HG02588 (cell line): Measurements from ENCODE around the gene MGA.

Experiments
- ATAC-seq: cut with Tn5 transposase; IDR thresholded peaks from one replicate; pipeline ENCODE4 v1.9.1; 2021; ENCODE audit warnings: mild to moderate bottlenecking, moderate library complexity; ENCODE audit not compliant: unreplicated experiment

MGA gene

DNA sequence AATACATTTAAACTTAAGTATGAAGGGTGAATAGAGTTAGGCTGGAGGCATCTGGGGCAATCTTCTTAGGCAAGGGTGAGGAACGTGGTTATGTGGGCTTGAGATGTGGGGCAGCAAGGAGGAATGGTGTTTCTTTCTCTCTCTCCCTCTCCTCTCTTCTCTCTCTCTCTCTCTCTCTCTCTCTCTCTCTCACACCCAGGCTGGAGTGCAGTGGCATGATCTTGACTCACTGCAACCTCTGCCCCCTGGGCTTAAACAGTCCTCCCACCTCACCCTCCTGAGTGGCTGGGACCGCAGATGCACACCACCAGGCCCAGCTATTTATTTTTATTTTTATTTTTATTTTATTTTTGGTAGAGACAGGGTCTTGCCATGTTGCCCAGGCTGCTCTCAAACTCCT, 4.0 kb upstream of the MGA start:
- ATAC-seq, result no peak

DNA sequence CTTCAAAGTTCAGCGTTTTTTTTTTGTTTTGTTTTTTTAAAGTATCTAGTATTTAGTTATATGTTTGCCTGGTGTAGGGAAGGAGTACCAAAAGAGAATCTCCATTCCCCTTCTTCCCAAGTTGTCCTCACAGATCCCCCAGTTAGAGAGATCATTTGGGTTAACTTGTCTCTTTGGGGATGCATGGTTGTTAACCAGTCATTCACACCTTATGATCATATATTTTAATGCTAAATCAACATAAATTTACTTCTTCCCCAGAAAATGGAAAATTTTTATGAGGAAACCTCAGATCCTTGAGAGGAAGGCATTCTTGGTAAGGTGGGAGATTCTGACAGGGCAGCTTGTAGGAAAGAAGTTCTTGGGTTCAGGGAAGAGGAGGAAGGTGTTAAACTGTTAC, 1.5 kb upstream of the MGA start:
- no peak for ATAC-seq

DNA sequence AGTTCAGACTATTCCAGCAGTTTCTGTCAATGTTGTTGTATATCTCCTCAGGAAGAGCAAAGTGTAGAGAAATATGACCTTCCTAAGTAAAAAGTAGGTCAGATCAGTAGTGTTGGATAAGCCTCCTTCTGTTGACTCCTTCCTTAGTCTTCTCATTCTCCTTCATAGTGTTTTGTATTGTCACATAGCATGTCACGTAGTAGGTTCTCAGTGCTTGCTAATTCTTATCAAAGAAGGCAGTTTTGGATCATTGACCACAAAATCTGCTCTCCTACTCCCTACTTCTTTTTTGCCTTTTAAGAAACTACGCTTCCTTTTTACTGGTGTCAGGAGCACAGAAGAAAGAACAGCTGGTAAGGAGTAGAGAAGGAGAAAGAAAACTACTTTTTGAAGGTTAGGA, 1.0 kb upstream of the MGA start:
- no peak for ATAC-seq

DNA sequence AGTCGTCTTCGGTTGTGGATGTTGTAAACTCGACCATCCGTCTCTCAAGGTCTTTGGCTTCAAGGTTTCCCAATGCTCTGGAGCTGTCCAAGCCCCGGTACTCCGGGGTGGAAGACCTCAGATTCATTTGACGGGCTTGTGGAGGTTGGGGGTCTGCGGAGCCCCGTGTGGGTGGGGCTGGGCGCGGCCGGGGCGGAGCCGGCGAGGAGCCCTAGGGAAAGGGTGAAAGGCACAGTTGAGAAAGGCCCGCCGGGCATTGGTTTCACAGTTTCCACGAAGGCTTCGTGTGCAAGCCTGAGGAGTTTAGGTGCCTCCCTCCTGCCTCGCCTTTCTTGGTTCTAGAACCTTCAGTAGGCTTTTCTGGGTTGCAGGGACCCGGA, 360 bp upstream of the MGA start:
- ATAC-seq, result no peak

DNA sequence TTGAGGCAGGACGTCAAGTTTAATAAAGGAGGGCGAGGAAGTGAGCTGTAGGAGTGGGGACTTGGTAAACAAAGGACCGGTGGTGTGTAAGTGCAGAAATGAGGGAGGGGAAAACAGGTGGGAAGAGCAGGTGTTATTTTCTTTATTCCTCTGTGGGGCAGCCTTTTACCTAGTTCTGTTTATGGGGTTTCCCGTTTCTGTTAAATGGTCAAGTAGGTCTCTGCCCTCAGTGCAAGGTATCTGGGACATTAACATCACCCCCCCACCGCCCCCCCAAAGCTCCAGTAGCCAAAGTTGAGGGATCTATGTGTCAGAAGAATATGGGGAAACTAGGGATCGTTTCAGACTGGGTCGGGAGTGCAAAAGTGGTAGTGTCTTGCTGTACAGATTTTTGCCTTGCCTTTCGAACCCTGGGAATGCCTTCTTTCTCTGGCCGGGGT, 893 bp downstream of the MGA start:
- ATAC-seq, result no peak

DNA sequence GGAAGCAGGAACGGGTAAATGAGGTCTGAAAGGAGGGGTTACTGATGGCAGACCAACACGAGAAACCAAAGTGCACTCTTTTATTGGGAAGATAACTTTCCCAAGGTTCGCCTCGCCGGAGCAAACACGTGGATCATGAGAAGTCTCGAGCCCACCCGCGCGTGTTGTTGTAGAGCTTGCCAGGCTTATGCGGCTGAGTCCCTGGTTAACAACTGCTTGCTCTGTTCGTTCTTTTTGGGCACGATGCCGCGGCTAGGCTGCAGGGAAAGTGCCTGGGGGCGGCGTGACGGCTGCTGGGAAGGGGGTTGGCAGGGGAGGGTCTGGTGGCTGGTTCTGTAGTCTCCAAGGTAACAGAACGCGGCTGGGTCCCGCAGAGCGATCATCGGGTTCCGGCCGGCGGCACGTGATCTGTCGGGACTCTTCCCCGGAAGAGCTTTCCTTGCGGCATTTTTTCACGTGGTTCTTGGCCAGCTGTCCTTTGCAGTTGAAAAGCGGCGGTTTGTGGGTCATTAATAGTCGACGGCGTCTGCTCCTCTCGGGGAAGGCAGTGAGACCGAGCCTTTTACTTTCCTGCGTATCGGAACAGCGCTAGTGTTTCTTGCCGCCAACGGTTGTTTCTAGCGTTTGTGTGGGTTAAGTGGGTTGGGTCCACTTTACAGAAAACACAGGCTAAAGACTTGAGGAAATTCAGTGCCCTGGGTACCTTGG, 1.5 kb downstream of the MGA start:
- peak; percentile 30 for ATAC-seq

DNA sequence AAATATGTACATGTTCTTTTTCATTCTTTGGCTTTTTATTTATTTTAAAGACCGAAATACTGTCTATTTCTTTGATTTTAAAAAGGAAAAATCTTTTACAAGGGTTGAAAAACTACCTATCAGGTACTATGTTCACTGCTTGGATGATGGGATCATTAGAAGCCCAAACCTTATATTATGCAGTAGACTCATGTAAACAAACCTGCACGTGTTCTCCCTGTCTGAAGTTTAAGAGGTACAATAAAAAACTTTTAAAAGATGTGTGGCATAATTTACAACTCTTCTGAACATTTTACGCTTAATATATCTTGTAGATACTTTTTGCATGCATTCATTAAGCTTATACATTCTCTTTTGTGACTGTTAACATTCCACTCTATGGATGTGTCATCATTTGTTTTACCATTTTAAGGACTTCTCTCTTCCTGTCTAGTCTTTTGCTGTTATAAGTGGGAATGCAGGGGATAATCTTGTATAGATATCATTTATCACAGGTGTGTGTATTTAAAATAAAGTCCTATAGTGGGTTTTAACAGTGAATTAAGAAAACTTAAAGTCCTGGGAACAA, 6.2 kb downstream of the MGA start:
- no peak for ATAC-seq

DNA sequence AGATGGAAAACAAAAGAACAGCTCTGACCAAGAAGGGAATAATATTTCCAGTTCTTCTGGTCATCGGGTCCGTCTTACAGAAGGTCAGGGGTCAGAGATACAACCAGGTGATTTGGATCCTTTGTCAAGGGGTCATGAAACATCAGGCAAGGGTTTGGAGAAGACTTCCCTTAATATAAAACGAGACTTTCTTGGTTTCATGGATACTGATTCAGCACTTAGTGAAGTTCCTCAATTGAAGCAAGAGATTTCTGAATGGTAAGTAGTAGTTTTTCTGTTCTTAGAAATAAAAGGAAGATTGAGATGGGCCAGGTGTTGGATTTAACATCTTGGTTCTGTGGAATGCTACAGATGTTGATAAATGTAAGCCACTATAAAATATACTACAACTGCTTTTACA, 9.5 kb downstream of the MGA start:
- no peak for ATAC-seq

DNA sequence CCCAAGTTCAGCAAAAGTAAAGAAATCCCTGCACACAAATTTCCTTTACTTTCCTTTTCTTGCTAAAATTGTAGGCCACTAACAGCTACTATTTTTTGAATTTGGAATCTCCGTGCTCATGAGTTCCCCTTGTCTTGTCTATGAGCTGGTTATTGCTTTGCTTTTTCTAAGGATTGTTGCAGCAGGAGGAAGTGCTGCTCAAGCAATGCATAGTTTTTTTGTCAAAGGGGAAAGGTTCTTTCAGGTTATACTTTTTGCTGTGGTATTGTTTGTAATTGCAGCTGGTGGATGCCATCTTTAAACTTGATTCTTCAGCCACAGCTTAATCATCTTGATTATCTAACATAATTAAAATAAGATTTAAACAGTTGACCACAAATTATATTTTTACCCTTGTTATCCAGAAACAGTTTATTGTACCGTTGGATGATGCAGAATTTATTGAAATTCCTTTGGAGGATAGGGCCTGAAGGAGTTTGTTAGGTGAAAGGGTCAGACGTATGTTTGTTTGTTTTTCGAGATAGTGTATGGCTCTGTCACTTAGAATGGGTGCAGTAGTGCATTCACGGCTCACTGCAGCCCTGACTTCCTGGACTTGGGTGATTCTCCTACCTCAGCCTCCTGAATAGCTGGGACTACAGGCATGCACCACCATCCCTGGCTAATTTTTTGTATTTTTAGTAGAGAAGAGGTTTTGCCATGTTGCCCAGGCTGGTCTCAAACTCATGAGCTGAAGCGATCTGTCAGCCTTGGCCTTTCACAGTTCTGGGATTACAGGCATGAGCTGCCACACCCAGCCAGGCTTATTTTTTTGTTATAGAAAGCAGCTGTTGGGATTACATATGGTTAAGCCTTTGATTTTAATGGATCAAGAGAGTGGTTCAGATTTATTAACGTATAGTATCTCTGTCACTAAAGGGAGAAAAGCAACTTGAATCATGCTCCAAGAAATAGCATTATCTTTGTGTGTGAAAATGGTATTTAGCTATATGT, 11.7 kb downstream of the MGA start:
- no peak for ATAC-seq

DNA sequence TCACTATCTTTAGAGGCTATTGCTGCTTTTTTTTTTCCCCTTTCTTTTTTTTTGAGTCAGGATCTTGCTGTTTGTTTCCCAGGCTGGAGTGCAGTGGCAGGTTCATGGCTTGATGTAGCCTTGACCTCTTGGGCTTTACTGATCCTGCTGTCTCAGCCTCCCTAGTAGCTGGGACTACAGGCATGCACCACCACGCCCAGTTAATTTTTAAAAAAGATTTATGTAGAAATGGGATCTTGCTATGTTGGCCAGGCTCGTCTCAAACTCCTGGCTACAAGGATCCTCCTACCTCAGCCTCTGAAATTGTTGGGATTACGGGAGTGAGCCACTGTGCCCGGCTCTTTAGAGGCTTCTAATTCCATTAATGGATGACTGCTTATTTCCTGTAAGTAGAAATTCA, 15.1 kb downstream of the MGA start:
- no peak for ATAC-seq

DNA sequence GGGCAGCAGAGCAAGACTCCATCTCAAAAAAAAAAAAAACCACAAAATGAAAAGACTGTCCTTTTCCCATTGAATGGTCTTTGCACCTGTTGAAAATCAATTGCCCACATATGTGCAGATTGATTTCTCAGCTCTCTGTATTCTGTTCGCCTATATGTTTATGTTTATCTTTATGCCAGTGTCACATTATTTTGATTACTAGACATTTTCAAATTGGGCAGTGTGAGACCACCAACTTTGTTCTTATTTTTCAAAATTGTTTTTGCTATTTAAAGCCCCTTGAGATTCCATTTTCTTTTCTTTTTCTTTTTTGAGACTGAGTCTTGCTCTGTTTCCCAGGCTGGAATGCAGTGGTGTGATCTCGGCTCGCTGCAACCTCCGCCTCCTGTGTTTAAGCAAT, 18.5 kb downstream of the MGA start:
- ATAC-seq, result no peak

DNA sequence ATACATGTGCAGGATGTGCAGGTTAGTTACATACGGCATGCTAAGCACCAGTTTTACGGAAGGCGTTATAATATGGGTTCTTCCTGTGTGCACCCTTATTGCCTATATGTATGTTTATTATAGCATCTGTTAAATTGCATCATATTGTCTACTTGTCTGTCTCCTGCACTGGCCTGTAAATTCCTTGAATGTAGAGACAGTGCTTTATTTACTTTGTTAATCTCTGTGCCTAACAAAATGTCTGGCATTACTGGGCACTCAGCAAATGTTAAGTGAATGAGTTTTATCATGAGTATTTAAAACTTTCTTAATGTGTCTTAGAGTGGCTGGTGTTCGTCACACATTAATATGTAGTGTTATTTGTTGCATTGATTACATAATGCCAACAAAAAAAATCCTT, 23.8 kb downstream of the MGA start:
- ATAC-seq, result no peak

DNA sequence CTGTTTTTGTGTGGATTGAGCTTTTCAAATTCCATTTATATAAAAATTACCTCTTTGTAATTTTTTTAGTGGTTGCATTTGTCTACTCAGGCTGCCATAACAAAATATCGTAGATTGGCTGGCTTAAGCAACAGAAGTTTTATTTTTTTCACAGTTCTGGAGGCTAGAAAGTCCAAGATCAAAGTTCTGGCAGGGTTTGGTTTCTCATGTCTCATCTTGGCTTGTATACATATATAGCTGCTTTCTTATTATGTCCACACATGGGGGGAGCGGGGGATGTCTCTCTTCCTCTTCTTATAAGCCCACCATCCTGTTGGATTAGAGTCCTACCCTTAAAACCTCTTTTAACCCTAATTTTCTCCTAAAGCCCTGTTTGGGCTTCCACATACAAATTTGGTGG, 28.5 kb downstream of the MGA start:
- no peak for ATAC-seq

DNA sequence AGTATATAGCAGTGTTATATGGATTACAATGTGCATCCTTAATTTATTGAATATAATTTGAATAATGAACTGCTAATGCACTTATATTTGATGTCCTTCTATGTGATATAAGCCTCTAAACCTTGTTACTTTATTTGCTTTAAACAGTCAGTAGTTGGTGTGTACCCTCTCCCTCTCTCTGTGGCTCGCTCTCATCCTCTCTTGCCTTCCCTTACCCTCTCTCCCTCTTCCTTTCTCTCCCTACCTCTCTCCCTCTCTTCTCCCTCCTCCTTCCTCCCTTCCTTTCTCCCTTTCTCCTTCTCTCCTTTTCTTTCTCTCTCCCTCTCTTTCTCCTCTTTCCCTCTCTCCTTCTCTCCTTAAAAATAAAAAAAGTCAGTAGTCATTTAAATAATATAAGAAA, 28.9 kb downstream of the MGA start:
- no peak for ATAC-seq

DNA sequence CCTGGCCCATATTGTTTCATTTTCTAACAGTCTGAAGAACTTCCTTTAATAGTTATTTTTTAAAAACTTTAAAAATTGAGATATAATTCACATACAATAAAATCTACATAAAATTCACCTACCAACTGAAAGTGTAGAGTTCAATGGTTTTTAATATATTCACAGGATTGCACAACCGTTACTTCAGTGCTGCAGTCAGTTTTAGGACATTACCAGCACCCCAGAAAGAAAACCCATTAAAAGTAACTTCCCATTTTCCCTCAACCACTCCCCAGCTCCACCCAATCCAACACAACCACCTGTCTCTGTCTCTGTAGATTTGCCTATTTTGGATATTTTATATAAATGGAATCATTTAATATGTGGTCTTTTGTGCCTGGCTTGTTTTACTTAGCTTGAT, 29.6 kb downstream of the MGA start:
- no peak for ATAC-seq

DNA sequence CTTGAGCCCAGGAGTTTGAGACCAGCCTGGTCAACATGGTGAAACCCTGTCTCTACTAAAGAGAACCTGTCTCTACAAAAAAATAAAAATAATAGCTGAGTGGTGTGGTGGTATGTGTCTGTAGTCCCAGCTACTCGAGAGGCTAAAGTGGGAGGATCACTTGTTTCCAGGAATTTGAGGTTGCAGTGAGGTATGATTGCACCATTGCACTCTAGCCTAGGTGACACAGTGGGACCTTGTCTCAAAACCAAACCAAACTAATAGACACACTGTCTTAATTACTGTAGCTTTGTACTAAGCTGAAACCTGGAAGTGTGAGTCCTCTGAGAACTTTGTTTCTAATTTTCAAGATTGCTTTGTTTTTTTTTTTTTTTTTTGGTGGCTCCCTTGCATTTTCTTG, 30.4 kb downstream of the MGA start:
- ATAC-seq, result no peak

DNA sequence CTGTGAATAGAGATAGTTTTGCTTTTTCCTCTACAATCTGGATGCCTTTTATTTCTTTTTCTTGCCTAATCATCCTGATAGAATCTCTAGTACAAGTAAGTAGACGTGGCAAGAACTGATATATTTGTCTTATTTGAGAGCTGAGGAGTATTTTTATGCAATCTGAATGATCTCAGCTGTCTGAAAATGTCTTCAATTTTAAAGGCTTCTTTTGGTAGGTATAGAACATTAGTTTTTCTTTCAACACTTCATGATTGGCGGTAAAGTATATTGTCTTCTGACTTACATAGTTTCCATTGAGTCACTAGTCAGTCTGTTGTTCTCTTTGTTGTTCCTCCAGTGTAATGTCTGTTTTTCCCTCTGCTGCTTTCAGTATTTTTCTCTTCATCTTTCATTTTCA, 31.3 kb downstream of the MGA start:
- ATAC-seq, result no peak

DNA sequence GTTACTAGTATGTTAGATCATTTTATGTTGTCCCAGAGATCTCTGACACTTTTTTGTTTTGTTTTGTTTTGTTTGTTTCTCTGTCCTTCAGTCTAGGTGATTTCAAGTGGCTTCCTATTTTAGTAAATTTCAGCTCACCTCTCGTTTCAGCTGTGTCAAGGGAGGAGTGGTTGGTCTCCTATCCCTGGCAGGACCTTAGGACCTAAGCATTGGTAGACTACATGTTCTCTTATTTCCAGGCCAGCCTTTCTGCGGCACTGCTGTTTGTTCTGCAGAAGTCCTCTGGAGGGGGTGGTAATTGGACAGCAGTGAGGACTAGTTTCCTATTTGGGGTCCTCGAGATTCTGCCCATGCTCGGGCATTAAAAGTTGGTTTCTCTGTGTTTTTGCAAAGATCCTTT, 31.8 kb downstream of the MGA start:
- no peak for ATAC-seq

DNA sequence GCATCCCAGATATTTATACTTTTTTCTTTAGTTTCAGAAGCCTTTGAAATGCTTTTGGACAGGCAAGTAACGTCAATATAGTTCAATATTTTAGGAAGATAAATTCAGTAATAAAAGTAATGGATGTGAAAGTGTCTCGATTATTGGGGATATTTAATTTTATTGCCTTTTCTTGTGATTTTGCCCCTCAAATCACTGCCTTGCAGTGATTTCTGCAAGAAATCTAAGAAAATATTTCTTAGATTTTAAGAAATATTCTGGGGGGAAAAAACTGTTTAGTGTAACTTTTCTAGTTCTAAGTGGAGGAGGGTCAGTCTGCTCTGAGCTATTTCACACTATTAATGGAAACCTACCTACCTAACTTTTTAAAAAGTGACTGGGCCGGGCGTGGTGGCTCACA, 33.6 kb downstream of the MGA start:
- no peak for ATAC-seq

DNA sequence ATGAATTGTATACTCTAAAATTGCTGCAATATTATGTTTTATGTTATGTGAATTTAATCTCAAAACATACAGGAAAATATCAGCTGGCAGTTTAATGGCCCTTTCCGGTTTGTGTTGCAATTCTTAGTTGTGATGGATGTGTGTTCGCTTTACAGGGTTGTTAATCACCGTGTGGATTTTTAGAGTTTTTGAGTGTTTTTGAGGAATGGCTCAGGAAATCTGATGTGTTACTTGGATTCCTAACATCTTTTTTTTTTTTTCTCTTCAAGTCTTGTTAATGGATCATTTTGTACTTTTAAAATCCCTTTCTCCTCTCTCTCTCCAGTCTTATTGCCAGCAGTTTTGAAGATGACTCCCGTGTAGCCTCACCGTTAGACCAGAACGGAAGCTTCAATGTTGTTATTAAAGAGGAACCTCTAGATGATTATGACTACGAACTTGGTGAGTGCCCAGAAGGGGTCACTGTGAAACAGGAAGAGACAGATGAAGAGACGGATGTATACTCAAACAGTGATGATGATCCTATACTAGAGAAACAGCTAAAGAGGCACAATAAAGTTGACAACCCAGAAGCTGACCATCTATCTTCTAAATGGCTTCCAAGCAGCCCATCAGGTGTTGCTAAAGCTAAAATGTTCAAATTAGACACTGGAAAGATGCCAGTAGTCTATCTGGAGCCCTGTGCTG, 35.7 kb downstream of the MGA start:
- ATAC-seq, result peak; percentile 75

DNA sequence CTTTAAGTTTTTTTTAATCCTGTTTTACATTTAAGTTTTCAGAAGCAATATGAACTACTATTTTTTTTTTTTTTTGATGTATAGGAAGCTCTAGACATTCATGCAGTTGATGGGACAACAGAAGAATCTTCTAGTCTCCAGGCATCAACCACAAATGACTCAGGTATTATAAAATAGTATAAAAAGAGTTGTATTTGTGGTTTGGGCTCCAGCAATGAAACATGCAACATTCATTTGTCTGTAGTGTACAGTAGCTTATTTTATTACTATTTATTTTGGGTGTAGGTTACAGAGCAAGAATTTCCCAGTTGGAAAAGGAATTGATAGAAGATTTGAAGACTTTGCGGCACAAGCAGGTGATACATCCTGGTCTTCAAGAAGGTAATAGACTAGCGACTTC, 38.6 kb downstream of the MGA start:
- no peak for ATAC-seq
